Islet of Langerhans (tissue), 1 donor: ENCODE results near the gene ZNF106.

Experiments
- FAIRE-seq: peaks from one replicate; lab custom pipeline; 2011; peaks lifted over from hg19 to GRCh38; lab: Jason Lieb, UNC

The ZNF106 gene

DNA sequence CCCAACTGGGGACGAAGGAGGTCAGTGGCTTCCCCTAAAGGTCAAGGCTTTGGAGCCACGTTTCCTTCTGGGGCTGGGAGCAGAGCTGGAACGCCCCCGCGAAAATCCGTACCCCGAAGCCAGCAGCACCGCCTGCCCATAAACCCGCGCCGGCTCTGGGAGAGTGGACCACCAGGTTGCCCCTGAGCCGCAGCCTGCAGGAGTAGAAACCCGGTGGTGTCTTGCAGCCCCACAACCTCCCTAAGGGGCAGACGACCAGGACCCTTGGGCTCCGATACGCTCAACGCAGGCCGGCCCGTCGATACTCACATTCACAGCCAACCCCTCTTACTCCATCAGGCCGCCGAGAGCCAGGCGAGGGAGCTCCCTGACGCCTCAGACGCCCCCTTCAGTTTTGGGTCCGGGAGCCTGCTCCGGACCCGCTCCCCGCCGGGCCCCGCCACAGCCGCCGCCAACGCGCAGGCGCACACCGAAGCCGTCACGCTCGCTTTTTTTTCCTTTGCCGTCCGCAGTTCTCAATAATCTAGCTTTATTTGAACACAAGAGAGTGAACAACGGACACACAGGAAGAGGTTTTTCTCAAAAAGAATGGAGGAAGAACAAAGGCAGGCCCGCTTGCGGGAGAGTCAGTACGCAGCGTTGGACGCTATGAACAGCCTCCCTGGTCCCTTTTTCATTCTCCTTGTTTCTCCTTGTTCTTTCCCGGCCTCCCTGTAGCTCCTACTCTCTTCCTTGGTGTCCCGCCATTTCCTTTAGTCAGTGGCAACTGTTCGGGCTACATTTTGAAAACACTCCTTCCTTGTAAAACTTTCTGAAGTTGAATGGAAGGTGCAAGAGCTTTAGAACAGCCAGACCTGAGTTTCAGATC, at the start of gene ZNF106:
TSS of gene ZNF106 (minus strand) at position 471 of the 868 bp plus-strand sequence. CDS start 18,852 bp downstream, outside the sequence.
- FAIRE-seq = peak; percentile 86

DNA sequence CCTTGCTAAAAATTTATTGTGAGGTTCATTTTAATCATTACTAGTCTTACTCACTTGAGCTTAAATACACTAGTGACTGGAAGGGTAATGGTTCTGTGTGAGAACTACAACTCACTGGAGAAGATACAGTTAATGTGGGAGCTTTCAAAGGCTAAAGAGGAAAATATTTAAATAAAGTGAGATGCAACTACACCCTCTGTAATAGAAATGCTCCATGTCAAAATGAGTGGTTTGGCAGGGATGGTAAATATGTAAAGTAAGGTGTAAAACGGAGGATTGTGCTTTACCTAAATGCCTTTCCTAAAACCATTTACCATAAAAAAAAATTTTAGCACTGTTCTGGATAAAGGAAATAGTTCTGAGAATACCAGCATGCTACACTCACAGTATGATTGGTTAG, 42.3 kb upstream of the ZNF106 start:
- no peak for FAIRE-seq

- no peak for FAIRE-seq
Observed at GRCh38 chr15:42528970-42529369, 38.0 kb upstream of the ZNF106 start.

- no peak for FAIRE-seq
Observed at GRCh38 chr15:42523331-42523730, 32.4 kb upstream of the ZNF106 start.

GRCh38 chr15:42511007-42511391, 20.1 kb upstream of the ZNF106 start:
- no peak for FAIRE-seq

DNA sequence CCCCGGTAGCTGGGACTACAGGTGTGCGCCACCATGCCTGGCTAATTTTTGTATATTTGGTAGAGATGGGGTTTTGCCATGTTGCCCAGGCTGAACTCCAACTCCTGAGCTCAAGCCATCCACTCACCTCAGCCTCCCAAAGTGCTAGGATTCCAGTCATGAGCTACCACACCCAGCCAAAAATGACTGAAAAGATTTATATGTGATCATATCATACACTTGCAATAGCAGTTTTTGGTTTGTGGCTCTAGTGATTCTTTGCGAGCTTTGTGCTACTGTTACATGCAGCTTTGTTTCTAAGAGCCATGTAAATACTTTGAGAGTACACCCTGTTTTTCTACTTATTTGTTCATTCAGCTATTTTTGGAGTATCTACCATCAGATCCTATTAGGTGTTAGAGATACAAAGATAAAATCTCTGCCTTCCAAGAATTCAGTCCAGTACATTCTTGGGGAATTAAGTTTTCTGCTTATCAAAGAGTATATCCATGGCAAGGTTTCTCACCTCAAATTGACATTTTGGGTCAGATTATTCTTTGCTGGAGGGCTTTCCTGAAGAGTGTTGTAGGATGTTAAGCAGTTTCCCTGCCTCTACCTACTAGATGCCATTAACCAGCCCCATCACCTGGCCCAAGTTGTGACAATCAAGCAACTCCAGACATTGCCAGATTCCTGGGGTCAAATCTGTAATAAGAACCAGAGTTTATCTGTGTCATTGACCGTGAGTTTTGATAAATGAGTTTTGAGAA, 19.5 kb upstream of the ZNF106 start:
- FAIRE-seq = no peak

GRCh38 chr15:42508263-42508690, 17.3 kb upstream of the ZNF106 start:
- FAIRE-seq = no peak

- no peak for FAIRE-seq
Observed at GRCh38 chr15:42507514-42507913, 16.6 kb upstream of the ZNF106 start.

DNA sequence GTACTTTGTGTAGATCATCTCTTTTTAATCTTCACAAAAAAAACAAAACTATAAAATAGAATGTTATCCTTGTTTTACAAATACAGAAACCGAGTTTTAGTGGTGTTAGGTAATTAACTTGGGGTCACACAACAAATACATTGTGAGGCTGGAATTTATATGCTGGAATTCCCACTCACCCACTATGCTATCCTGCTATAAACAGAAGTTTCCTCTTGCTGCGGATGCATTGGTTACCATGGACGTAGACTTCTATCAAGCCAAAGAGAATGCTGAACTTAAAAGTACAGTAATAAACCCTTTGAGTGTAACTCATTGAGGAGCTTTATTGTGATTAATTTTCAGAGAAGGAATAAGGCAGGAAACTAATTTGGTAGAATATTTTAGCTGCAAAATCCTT, 13.7 kb upstream of the ZNF106 start:
- FAIRE-seq = no peak

GRCh38 chr15:42503825-42504224, 12.9 kb upstream of the ZNF106 start:
- no peak for FAIRE-seq

DNA sequence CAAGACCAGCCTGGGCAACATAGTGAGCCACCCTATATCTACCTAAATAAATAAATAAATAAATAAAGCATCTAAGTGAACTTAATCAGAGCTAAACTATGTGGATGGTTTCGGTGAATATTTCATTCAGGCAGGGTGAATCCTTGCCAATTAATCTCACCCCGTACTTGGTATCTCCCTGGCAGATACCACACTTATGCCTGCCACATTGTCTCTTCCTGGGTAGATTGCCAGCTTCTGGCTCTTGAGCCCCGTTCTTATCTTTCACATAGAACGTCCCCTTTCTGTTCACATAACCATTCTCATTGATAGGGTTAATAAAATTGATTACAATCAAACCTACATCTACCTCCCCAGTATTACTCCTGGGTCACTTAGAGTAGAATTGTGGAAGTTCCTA, 11.5 kb upstream of the ZNF106 start:
- FAIRE-seq = no peak

DNA sequence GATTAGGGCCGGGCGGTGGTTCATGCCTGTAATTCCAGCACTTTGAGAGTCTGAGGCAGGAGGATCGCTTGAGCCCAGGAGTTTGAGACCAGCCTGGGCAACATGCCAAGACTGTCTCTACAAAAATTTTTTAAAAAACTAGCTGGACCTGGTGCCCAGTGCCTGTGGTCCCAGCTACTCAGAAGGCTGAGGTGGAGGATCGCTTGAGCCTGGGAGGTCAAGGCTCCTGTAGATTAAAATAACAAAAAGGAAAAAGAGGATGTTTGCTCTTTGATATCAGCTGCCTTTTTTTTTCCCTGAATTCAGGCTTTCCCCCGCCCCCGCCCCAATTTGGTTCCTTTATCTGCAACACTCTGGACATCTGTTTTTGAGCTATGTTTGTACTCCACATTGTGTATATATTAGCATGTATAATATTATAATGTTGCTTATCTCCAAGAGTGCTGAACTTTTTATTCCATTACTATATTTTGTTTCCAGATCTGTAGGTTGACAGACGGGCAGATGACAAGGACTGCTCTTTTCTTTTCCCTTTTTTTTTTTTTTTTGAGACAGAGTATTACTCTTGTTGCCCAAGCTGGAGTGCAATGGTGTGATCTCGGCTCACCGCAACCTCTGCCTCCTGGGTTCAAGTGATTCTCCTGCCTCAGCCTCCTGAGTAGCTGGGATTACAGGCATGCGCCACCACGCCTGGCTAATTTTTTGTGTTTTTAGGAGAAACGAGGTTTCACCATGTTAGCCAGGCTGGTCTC, 9.1 kb upstream of the ZNF106 start:
- no peak for FAIRE-seq

- no peak for FAIRE-seq
Observed at GRCh38 chr15:42498212-42499068, 7.5 kb upstream of the ZNF106 start.

GRCh38 chr15:42495361-42496212, 4.6 kb upstream of the ZNF106 start, which contains the start of gene SNAP23:
TSS of gene SNAP23 (plus strand) at chr15:42495634. CDS start at chr15:42511847, 16,213 bp downstream.
- FAIRE-seq = no peak

DNA sequence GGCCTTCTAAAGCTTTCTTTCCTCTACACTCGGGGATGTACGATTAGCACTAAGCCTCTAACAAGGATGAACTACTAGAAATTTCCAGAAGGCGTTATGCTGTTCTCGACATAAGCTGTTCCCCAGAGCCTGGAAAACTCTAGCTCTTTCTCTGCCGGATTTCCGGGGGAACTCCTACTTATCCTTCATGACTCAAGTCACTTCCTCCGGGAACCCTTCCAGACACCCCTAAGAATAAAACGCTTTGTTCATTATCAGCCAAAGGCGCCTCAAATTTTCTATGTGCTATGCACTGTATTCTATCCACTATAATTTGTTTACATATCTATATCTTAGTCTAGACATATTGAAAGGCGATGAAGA, 4.0 kb upstream of the ZNF106 start:
- peak; percentile 51 for FAIRE-seq

DNA sequence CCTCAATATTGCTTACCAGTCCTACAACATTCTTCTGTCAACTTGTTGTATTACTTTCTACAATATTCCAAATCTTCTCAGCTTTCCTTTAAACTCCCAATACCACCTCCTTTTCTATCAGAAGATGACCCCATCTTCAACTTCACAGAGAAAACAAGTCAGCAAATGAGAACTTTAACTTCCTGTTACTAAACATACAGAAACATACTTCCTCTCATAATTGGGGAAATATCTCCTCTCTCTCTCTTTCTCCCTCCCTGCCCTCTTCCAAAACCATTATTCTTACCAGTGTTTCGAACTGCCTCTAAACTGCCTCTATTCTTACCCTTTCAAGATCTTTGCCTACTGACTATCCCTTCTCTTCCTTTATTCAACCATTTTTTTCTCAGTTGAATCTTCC, 2.7 kb upstream of the ZNF106 start:
- no peak for FAIRE-seq

GRCh38 chr15:42491539-42492225, 741 bp upstream of the ZNF106 start:
- FAIRE-seq = peak; percentile 36

GRCh38 chr15:42490291-42490670, 660 bp downstream of the ZNF106 start:
- FAIRE-seq = no peak

DNA sequence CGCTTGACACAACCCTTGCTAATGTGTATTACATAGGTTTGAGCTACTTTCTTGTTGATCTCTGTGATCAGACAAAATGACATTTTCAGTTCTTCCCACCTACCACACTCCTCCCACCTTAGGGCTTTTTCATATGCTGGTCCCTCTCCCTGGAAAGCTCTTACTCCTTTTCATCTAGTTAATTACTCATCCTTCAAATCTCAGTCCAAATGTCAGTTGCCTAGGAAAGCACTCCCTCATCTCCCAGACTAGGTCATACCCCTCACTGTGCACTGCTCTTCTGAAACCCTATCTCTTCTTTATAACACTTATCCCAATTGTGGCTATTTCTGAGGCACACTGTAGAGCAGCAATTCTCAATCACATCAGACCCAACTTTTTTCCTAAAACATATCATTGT, 7.3 kb downstream of the ZNF106 start:
- no peak for FAIRE-seq

GRCh38 chr15:42482701-42483100, 8.2 kb downstream of the ZNF106 start:
- FAIRE-seq = no peak
